ENCODE measurements around the gene UBALD2. TPM values are rescaled to one million over a fixed set of nuclear protein-coding genes. Genes with fewer than 3 reads are reported as not detected.

Gene UBALD2
- total and polyA plus RNA-seq, 8 donors = 1.8 to 49.5 (median 38.7) TPM

DNA sequence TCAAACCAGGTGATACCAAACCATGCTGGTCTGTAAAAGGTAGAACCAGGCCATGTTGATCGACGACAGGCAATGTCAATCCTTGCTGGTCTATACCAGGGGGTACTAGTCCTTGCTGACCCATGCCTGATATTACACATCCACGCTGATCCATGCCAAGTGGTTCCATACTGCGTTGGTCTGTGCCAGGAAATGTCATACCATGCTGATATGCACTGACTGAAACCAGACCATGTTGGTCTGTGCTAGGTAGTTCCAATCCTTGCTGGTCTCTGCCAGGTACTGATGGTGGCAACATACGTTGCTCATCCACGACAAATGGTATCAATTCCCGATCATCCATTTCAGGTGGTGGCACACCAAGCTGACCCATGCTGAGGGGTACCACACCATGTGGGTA, 28.0 kb downstream of the UBALD2 start:
- Histone ChIP-seq H3K9me3 (no peaks in the 10 kb centered on the region), H3K4me3 (no peak overlapping the region), H3K27me3 (no peaks in the 10 kb centered on the region), H3K27ac (no peak overlapping the region), H3K4me1 (no peaks in the 10 kb centered on the region), H3K36me3 (peaks cover 0 to 36% (median 22%) of the 10 kb centered on the region in 4 donors)
- no peak for DNase-seq
- TF ChIP-seq EP300 (IDR thresholded peaks at IDR 0.05) = no peak
- TF ChIP-seq POLR2A (IDR thresholded peaks at IDR 0.05) = no peak
- TF ChIP-seq, protein P1, sequence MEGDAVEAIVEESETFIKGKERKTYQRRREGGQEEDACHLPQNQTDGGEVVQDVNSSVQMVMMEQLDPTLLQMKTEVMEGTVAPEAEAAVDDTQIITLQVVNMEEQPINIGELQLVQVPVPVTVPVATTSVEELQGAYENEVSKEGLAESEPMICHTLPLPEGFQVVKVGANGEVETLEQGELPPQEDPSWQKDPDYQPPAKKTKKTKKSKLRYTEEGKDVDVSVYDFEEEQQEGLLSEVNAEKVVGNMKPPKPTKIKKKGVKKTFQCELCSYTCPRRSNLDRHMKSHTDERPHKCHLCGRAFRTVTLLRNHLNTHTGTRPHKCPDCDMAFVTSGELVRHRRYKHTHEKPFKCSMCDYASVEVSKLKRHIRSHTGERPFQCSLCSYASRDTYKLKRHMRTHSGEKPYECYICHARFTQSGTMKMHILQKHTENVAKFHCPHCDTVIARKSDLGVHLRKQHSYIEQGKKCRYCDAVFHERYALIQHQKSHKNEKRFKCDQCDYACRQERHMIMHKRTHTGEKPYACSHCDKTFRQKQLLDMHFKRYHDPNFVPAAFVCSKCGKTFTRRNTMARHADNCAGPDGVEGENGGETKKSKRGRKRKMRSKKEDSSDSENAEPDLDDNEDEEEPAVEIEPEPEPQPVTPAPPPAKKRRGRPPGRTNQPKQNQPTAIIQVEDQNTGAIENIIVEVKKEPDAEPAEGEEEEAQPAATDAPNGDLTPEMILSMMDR (IDR thresholded peaks at IDR 0.05) = no peak
- TF ChIP-seq POLR2AphosphoS5 (IDR thresholded peaks at IDR 0.05) = no peak
- intact Hi-C loops (cut with DNase I; ENCODE audit: low total_unique reads) = loop anchor here (10.0 kb wide), 1 partner anchor 268 kb away; the partner anchor contains the start of gene EVPL
- WGBS, 5 donors = 84 to 96% (median 88%) methylated on average over 3 to 7 of the region's 7 CpGs

DNA sequence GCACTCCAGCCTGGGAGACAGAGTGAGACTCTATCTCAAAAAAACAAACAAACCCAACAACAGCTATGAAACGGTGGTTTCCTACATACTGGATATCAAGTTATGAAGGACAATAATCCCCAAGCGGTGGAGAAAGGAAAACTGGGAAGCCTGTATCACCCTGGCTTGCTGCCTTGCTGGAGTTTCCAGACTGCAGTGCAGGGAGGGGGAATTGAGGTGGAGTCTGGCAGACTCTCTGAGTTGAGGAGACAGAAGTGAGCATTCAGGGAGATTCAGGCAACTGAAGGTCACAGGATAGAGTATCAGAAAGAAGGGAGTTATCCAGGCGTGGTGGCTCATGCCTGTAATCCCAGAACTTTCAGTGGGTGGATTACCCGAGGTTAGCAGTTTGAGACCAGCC, 31.0 kb downstream of the UBALD2 start:
- Histone ChIP-seq H3K27me3 (no peaks in the 10 kb centered on the region), H3K27ac (no peak overlapping the region), H3K36me3 (peaks cover 0 to 23% (median 13%) of the 10 kb centered on the region in 4 donors), H3K4me3 (no peak overlapping the region), H3K4me1 (no peaks in the 10 kb centered on the region), H3K9me3 (no peaks in the 10 kb centered on the region)
- intact Hi-C loops (cut with DNase I; ENCODE audit: low total_unique reads) = loop anchor here (10.0 kb wide), 1 partner anchor 271 kb away; the partner anchor contains the start of gene EVPL
- TF ChIP-seq POLR2AphosphoS5 (IDR thresholded peaks at IDR 0.05) (no peak), EP300 (IDR thresholded peaks at IDR 0.05) (no peak), POLR2A (IDR thresholded peaks at IDR 0.05) (no peak)
- TF ChIP-seq, protein P1 (IDR thresholded peaks at IDR 0.05) = no peak
- WGBS, 5 donors = 53 to 62% (median 60%) methylated on average over 4 of the region's 4 CpGs
- no peak for DNase-seq

DNA sequence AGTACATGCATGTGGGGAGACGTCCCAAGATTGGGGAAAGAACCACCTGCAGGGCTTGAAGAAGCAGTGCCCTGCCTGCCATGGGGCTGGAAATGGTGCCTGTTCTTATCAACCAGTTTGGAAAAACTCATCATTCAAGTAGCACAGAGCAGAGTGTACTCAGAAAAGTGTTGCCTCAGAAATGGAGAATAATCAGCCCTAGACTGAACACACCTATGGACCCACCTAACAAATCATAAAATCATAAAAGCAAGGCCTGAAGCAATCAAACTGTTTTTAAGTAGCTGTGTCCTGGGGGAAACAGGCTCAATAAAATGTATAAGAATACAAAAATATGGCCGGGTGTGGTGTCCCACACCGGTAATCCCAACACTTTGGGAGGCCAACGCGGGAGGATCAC, 31.7 kb downstream of the UBALD2 start:
- H3K36me3 ChIP-seq = peaks cover 0 to 16% (median 10%) of the 10 kb centered on the region in 4 donors
- no peak overlapping the region for H3K4me3 ChIP-seq
- TF ChIP-seq, protein P1 (IDR thresholded peaks at IDR 0.05) = no peak
- no peak for TF ChIP-seq POLR2AphosphoS5 (IDR thresholded peaks at IDR 0.05)
- no peak for TF ChIP-seq POLR2A (IDR thresholded peaks at IDR 0.05)
- TF ChIP-seq EP300 (IDR thresholded peaks at IDR 0.05) = no peak
- intact Hi-C loops (cut with DNase I; ENCODE audit: low total_unique reads) = loop anchor here (10.0 kb wide), 1 partner anchor 272 kb away; the partner anchor contains the start of gene EVPL
- H3K9me3 ChIP-seq = no peaks in the 10 kb centered on the region
- no peak overlapping the region for H3K27ac ChIP-seq
- H3K27me3 ChIP-seq = no peaks in the 10 kb centered on the region
- WGBS, 5 donors = 87 to 97% (median 92%) methylated on average over 5 of the region's 5 CpGs
- DNase-seq = no peak
- no peaks in the 10 kb centered on the region for H3K4me1 ChIP-seq

DNA sequence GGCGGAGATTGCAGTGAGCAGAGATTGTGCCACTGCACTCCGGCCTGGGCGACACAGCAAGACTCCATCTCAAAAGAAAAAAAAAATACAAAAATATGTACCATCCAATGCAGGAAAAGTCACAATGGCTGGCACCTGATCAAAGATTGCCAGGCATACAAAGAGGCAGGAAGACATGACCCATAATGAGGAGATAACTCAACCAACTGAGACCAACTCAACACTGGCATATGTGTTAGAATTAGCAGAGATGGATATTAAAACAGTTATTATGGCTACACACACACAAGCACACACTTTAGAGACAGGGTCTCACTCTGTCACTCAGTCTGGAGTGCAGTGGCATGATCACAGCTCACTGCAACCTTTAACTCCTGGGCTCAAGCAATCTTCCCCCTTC, 32.3 kb downstream of the UBALD2 start:
- Histone ChIP-seq H3K27ac (no peak overlapping the region), H3K4me3 (no peak overlapping the region), H3K9me3 (no peaks in the 10 kb centered on the region), H3K36me3 (peaks cover 0 to 12% (median 10%) of the 10 kb centered on the region in 4 donors), H3K4me1 (no peaks in the 10 kb centered on the region), H3K27me3 (no peaks in the 10 kb centered on the region)
- intact Hi-C loops (cut with DNase I; ENCODE audit: low total_unique reads) = loop anchor here (10.0 kb wide), 1 partner anchor 273 kb away; the partner anchor contains the start of gene EVPL
- no peak for DNase-seq
- WGBS, 5 donors = 87 to 98% (median 95%) methylated on average over 3 of the region's 3 CpGs
- TF ChIP-seq POLR2A (IDR thresholded peaks at IDR 0.05) = no peak
- no peak for TF ChIP-seq EP300 (IDR thresholded peaks at IDR 0.05)
- TF ChIP-seq, protein P1 (IDR thresholded peaks at IDR 0.05) = no peak
